Kidney glomerular epithelial cell (primary cell): ENCODE data around the gene STK17B.

Experiments used
- DNase-seq: peaks from one replicate; lab custom pipeline; 2025; lab: John Stamatoyannopoulos, UW

Gene STK17B

GRCh38 chr2:196183528-196184231 is 12.3 kb upstream of the STK17B start:
- no peak for DNase-seq

GRCh38 chr2:196183172-196183473 is 11.7 kb upstream of the STK17B start:
- no peak for DNase-seq

GRCh38 chr2:196182439-196183171 is 11.2 kb upstream of the STK17B start:
- peak; percentile 22 for DNase-seq

- DNase-seq = no peak
Measured at GRCh38 chr2:196181484-196181883, 10.1 kb upstream of the STK17B start.

- DNase-seq = no peak
Measured at GRCh38 chr2:196177124-196177523, 5.7 kb upstream of the STK17B start.

GRCh38 chr2:196176142-196176738 is 4.9 kb upstream of the STK17B start:
- no peak for DNase-seq

- no peak for DNase-seq
Measured at GRCh38 chr2:196174404-196174803, 3.0 kb upstream of the STK17B start.

- no peak for DNase-seq
Measured at GRCh38 chr2:196173505-196173904, 2.1 kb upstream of the STK17B start.

- no peak for DNase-seq
Measured at GRCh38 chr2:196172951-196173350, 1.6 kb upstream of the STK17B start.

GRCh38 chr2:196171946-196172345 is 568 bp upstream of the STK17B start:
- no peak for DNase-seq

GRCh38 chr2:196170606-196171247 is 651 bp downstream of the STK17B start:
- peak; percentile 45 for DNase-seq

GRCh38 chr2:196170213-196170605 is 1.2 kb downstream of the STK17B start:
- no peak for DNase-seq

- DNase-seq = no peak
Measured at GRCh38 chr2:196169516-196169915, 1.9 kb downstream of the STK17B start.

GRCh38 chr2:196168181-196168580 is 3.2 kb downstream of the STK17B start:
- DNase-seq = no peak

GRCh38 chr2:196167666-196168065 is 3.7 kb downstream of the STK17B start:
- DNase-seq = no peak

- no peak for DNase-seq
Measured at GRCh38 chr2:196166876-196167275, 4.5 kb downstream of the STK17B start.

- no peak for DNase-seq
Measured at GRCh38 chr2:196165016-196165415, 6.4 kb downstream of the STK17B start.

- DNase-seq = no peak
Measured at GRCh38 chr2:196163285-196163684, 8.1 kb downstream of the STK17B start.

- DNase-seq = no peak
Measured at GRCh38 chr2:196162586-196163175, 8.7 kb downstream of the STK17B start.

GRCh38 chr2:196160946-196161345 is 10.4 kb downstream of the STK17B start:
- no peak for DNase-seq

GRCh38 chr2:196160101-196160500 is 11.3 kb downstream of the STK17B start:
- DNase-seq = peak; percentile 78

GRCh38 chr2:196159221-196159892 is 12.0 kb downstream of the STK17B start:
- no peak for DNase-seq
